ENCODE measurements around the gene SERINC2. TPM values are rescaled to one million over a fixed set of nuclear protein-coding genes. Genes with fewer than 3 reads are reported as not detected.
A peak's percentile ranks its signal among the peaks of the same experiment; 100 is the strongest.
"Not testable (repeated sequence)": the region's sequence is repeated elsewhere in the genome, so short reads cannot be mapped to it uniquely, and the experiment has no call there.

The SERINC2 gene
- total RNA-seq, 1 donor from 2014 or later: 1.3 TPM

DNA sequence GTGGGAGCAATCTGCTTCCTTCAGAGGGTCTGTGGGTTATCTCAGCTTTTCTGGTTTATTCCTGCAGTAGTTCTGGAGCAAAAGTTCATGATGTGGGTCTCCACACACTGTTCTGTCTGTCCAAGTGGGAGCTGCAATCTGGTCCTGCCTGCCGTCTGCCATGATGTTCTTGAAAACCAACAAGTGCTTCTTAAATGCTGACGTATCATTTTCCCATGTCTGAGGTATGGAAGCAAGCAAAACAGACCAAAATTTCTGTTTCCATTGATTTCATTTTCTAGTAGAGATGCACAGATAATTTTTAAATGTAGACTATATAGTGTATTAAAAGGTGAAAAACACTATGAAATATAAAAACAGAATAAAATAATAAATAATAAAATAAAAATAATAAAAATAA, 65.2 kb downstream of the SERINC2 start:
- DNase-seq (no peak), ATAC-seq (no peak)
- intact Hi-C loops (cut with micrococcal nuclease): no loop called here

DNA sequence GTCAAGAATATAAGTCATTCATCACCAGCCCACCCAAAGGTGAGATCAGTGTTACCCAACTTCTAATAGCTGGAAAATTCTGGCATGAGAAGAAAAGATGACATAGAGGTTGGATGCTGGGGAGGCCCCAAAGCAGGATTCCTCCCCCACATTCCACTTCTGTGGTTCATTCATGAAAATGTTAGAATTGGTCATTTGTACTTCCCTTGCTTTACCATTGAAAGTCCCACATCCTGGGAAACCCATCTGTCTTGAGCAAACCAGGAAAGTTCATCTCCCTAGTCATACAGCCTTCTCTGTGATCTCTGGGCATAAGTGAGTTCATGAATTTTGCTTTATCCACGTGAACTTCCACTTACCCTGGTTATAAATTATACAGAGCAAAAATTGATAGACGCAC, 66.8 kb downstream of the SERINC2 start:
- ATAC-seq: no peak

DNA sequence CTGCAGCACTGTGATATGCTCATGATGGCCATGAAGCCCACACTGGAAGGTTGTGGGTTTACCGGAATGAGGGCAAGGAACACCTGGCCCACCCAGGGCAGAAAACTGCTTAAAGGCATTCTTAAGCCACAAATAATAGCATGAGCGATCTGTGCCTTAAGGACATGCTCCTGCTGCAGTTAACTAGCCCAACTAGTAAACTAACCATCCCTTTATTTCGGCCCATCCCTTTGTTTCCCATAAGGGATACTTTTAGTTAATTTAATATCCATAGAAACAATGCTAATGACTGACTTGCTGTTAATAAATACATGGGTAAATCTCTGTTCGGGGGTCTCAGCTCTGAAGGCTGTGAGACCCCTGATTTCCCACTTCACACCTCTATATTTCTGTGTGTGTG, 67.4 kb downstream of the SERINC2 start:
- ATAC-seq; intact Hi-C loops (cut with micrococcal nuclease); DNase-seq: not testable (repeated sequence)

More for the DNA sequence above, 66.8 kb downstream of the SERINC2 start:
- intact Hi-C loops (cut with micrococcal nuclease): no loop called here
- no peak for DNase-seq

DNA sequence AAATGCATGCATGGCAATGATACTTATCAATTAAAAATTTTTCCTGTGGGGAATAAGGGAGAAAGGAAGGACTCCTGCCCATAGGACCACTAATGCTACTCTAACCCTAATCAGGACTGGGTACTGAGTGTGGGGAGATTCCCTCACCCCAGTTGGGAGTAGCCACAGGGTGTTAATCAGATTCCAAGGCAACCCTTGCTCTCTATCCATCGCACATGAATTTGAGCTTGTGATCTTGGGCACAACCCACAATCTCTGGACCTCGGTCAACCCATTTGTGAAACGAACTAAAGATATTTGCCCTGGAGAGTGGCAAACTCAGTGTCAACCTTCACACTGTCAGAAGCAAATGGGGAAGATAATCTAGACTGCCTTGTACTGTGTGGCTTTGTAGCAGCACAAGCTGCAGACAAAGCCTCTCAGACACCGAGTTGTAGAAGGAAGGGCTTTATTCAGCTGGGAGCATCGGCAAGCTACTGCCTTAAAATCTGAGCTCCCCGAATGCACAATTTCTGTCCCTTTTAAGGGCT, 69.5 kb downstream of the SERINC2 start:
- intact Hi-C loops (cut with micrococcal nuclease): no loop called here
- DNase-seq (no peak), ATAC-seq (no peak)

DNA sequence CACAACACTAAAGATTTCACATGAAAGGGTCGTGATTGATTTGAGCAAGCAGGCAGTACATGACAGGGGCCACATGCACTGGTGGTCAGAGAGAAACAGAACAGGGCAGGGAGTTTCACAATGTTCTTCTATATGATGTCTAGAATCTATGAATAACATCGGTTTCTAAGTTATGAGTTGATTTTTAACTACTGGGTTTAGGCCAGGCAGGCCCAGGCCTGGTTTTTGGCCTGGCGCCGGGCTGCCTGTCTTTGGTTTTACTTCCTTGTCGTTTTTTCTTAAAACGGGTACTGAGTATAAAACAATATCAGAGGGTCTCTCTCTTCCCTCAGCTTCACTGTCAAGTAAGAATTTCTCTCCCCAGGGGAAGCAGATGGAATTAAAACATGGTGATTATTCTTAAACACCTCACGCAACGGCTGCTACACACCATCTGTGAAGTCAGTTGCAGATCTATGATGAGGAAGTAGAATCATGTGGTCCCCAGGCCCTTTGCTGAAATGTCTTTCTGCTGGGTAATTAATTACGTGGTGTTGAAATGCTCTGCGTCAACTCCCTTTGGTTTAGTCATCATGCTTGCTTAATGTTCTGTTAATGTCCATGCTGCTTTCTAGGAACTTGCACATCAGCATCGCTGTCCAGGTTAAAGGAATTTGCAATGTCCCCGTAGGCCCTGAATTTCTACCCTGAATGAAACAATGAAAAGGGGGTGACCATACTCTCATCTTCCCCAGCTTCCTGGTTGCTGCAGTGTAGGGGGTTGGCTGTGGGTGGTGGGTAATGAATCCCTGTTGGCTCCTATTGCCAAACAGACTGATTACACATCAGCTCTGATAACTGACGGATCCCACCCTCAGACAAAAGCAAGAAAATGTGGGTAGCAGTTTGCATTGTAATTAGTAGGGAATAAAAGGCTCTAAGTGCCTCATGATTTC, 70.3 kb downstream of the SERINC2 start:
- ATAC-seq: peak; percentile 73
- intact Hi-C loops (cut with micrococcal nuclease): no loop called here
- no peak for DNase-seq

Other genes with a start within 250 kb of the SERINC2 start
- not detected for gene NKAIN1, start 173.3 kb upstream of the SERINC2 start, total RNA-seq
- 19.2 TPM for gene SNRNP40, start 116.4 kb upstream of the SERINC2 start, total RNA-seq
- gene ZCCHC17, start 116.2 kb upstream of the SERINC2 start, total RNA-seq: 11.1 TPM
- 4,698 TPM for gene FABP3, start 40.1 kb upstream of the SERINC2 start, total RNA-seq
- 274 TPM for gene TINAGL1, start 163.3 kb downstream of the SERINC2 start, total RNA-seq
- gene HCRTR1, start 204.5 kb downstream of the SERINC2 start, total RNA-seq: 0.67 TPM
- 34.1 TPM for gene PEF1, start 231.7 kb downstream of the SERINC2 start, total RNA-seq

Data from left ventricle myocardium superior (tissue), 1 donor.